H1 (cell line): ENCODE data around the gene ELOVL4. TPM values are rescaled to one million over a fixed set of nuclear protein-coding genes. Genes with fewer than 3 reads are reported as not detected.

Experiments
- HDAC6 ChIP-seq: IDR thresholded peaks from one replicate; pipeline ENCODE4 v1.7.1; 2012; ENCODE audit warnings: low read depth, mild to moderate bottlenecking, inconsistent platforms, low read length, moderate library complexity
- POLR2A ChIP-seq, 2 experiments: IDR thresholded peaks; 1 replicate in 1 of 2; 2 replicates in 1 of 2; pipeline ENCODE4 v1.6.1; 2011; ENCODE audit warnings: low read depth in 2 of 2, low read length in 2 of 2, mild to moderate bottlenecking in 2 of 2; ENCODE audit errors: control extremely low read depth in 1 of 2
- RFX5 ChIP-seq: IDR thresholded peaks from 2 replicates; pipeline ENCODE4 v1.6.1; 2011; ENCODE audit warnings: low read depth, low read length, improper control_type of control experiment, borderline replicate concordance
- SIRT6 ChIP-seq: IDR thresholded peaks from one replicate; pipeline ENCODE4 v1.7.1; 2012; ENCODE audit warnings: low read length, inconsistent platforms
- TEAD4 ChIP-seq: IDR thresholded peaks from 2 replicates; pipeline ENCODE4 v1.6.1; 2012; ENCODE audit warnings: low read depth, low read length, inconsistent platforms, mixed read lengths
- polyA plus RNA-seq, 7 experiments: library from polyadenylated mRNA; depleted of rRNA in 3 of 7; stranded (reverse) in 5 of 7; unstranded in 2 of 7; fragments of >200 nt in 5 of 7; fragments of 200-250 nt in 2 of 7; gene quantifications; 1 replicate in 5 of 7; 2 replicates in 1 of 7; 4 replicates in 1 of 7; pipeline versions ENCODE4 v1.2.1 to v1.2.3, GENCODE V29; 2011 to 2013; ENCODE audit warnings: missing spikeins in 2 of 7, mixed read lengths in 2 of 7
- total RNA-seq: library from RNA; stranded (reverse); fragmentation: NEBNext Ultra II Directional; extraction: Animal tissue kit (Norgen Biotek cat#: 25700); gene quantifications from 2 replicates; pipeline ENCODE4 v1.2.1, GENCODE V29; 2021
- TF ChIP-seq, protein P1 (sequence below): IDR thresholded peaks from 2 replicates; pipeline ENCODE4 v1.6.1; 2011; ENCODE audit warnings: low read length, improper control_type of control experiment
- TF ChIP-seq, protein P2 (sequence below): fragments of 300-600 bp; sonication (generic); IDR thresholded peaks from 2 replicates; pipeline ENCODE4 v1.7.1; 2012; ENCODE audit warnings: low read length, moderate library complexity, mild to moderate bottlenecking, inconsistent platforms; ENCODE audit not compliant: insufficient replicate concordance

ELOVL4 gene
- total and polyA plus RNA-seq, 2 of the 8 experiments (the other 6 are each of a cell fraction or from before 2014, with no cell fraction given), result 2.0 to 15.0 TPM

- no peak for TF ChIP-seq TEAD4
- TF ChIP-seq, protein P1, sequence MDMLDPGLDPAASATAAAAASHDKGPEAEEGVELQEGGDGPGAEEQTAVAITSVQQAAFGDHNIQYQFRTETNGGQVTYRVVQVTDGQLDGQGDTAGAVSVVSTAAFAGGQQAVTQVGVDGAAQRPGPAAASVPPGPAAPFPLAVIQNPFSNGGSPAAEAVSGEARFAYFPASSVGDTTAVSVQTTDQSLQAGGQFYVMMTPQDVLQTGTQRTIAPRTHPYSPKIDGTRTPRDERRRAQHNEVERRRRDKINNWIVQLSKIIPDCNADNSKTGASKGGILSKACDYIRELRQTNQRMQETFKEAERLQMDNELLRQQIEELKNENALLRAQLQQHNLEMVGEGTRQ, result no peak
- no peak for TF ChIP-seq POLR2A (IDR thresholded peaks at IDR 0.05; ENCODE audit: control extremely low read depth in 1 of 2, low read depth in 2 of 2, low read length in 2 of 2)
- no peak for TF ChIP-seq RFX5
- TF ChIP-seq SIRT6, result no peak
- TF ChIP-seq, protein P2, sequence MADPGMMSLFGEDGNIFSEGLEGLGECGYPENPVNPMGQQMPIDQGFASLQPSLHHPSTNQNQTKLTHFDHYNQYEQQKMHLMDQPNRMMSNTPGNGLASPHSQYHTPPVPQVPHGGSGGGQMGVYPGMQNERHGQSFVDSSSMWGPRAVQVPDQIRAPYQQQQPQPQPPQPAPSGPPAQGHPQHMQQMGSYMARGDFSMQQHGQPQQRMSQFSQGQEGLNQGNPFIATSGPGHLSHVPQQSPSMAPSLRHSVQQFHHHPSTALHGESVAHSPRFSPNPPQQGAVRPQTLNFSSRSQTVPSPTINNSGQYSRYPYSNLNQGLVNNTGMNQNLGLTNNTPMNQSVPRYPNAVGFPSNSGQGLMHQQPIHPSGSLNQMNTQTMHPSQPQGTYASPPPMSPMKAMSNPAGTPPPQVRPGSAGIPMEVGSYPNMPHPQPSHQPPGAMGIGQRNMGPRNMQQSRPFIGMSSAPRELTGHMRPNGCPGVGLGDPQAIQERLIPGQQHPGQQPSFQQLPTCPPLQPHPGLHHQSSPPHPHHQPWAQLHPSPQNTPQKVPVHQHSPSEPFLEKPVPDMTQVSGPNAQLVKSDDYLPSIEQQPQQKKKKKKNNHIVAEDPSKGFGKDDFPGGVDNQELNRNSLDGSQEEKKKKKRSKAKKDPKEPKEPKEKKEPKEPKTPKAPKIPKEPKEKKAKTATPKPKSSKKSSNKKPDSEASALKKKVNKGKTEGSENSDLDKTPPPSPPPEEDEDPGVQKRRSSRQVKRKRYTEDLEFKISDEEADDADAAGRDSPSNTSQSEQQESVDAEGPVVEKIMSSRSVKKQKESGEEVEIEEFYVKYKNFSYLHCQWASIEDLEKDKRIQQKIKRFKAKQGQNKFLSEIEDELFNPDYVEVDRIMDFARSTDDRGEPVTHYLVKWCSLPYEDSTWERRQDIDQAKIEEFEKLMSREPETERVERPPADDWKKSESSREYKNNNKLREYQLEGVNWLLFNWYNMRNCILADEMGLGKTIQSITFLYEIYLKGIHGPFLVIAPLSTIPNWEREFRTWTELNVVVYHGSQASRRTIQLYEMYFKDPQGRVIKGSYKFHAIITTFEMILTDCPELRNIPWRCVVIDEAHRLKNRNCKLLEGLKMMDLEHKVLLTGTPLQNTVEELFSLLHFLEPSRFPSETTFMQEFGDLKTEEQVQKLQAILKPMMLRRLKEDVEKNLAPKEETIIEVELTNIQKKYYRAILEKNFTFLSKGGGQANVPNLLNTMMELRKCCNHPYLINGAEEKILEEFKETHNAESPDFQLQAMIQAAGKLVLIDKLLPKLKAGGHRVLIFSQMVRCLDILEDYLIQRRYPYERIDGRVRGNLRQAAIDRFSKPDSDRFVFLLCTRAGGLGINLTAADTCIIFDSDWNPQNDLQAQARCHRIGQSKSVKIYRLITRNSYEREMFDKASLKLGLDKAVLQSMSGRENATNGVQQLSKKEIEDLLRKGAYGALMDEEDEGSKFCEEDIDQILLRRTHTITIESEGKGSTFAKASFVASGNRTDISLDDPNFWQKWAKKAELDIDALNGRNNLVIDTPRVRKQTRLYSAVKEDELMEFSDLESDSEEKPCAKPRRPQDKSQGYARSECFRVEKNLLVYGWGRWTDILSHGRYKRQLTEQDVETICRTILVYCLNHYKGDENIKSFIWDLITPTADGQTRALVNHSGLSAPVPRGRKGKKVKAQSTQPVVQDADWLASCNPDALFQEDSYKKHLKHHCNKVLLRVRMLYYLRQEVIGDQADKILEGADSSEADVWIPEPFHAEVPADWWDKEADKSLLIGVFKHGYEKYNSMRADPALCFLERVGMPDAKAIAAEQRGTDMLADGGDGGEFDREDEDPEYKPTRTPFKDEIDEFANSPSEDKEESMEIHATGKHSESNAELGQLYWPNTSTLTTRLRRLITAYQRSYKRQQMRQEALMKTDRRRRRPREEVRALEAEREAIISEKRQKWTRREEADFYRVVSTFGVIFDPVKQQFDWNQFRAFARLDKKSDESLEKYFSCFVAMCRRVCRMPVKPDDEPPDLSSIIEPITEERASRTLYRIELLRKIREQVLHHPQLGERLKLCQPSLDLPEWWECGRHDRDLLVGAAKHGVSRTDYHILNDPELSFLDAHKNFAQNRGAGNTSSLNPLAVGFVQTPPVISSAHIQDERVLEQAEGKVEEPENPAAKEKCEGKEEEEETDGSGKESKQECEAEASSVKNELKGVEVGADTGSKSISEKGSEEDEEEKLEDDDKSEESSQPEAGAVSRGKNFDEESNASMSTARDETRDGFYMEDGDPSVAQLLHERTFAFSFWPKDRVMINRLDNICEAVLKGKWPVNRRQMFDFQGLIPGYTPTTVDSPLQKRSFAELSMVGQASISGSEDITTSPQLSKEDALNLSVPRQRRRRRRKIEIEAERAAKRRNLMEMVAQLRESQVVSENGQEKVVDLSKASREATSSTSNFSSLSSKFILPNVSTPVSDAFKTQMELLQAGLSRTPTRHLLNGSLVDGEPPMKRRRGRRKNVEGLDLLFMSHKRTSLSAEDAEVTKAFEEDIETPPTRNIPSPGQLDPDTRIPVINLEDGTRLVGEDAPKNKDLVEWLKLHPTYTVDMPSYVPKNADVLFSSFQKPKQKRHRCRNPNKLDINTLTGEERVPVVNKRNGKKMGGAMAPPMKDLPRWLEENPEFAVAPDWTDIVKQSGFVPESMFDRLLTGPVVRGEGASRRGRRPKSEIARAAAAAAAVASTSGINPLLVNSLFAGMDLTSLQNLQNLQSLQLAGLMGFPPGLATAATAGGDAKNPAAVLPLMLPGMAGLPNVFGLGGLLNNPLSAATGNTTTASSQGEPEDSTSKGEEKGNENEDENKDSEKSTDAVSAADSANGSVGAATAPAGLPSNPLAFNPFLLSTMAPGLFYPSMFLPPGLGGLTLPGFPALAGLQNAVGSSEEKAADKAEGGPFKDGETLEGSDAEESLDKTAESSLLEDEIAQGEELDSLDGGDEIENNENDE, result peak; percentile 30
- no peak for TF ChIP-seq HDAC6
These were observed 45.9 kb upstream of the ELOVL4 start (continued) for GRCh38 chr6:79993012-79993910.
